ENCODE measurements around the gene HOXB7. TPM values are rescaled to one million over a fixed set of nuclear protein-coding genes. Genes with fewer than 3 reads are reported as not detected.

Gene HOXB7
- total RNA-seq, 2 experiments from 2014 or later, result 9.2 to 16.3 TPM

DNA sequence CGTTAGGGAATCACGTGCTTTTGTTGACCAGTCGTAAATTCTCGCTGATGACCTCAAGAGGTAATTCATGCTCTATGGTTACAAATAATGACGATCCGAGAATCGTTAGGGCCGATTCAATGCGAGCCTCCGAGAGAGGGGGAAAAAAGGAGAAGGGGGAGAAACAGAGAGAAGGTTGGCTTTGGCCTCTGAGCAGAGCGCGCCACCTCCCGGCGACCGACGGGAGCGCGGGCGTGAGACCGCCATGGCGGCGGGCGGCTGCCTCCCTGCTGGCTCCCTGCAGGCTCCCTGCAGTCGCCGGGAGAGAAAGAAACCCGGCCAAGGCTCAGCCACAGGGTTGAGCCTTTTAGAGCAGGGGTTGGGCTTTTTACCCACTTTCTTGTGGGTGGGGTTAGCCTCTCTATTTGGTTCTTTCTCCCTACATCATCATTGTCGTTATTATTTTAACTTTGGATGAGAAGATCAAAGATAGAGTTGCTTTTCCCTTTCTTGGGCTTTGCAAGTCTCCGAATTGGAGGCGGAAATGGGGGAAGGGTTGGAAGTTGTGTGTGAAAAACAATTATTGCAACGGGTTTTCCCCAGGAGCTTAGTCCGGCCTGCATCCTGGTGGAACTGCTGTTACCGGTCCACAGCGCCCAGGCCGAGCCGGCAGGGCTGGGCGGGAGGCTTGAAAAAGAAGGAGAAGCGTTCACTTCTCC, 16.8 kb downstream of the HOXB7 start:
- no peaks in the 10 kb centered on the region for H3K9me2 ChIP-seq (ENCODE audit: insufficient read depth, low read length)
- H3K4me3 ChIP-seq (ENCODE audit: low read depth, low read length, poor library complexity, severe bottlenecking), result no peak overlapping the region
- TF ChIP-seq, protein P1, sequence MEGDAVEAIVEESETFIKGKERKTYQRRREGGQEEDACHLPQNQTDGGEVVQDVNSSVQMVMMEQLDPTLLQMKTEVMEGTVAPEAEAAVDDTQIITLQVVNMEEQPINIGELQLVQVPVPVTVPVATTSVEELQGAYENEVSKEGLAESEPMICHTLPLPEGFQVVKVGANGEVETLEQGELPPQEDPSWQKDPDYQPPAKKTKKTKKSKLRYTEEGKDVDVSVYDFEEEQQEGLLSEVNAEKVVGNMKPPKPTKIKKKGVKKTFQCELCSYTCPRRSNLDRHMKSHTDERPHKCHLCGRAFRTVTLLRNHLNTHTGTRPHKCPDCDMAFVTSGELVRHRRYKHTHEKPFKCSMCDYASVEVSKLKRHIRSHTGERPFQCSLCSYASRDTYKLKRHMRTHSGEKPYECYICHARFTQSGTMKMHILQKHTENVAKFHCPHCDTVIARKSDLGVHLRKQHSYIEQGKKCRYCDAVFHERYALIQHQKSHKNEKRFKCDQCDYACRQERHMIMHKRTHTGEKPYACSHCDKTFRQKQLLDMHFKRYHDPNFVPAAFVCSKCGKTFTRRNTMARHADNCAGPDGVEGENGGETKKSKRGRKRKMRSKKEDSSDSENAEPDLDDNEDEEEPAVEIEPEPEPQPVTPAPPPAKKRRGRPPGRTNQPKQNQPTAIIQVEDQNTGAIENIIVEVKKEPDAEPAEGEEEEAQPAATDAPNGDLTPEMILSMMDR (conservative IDR thresholded peaks at IDR 0.05; ENCODE audit: low read length), result peak; percentile 85
- no peak for TF ChIP-seq EZH2phosphoT487 (IDR thresholded peaks at IDR 0.05; ENCODE audit: borderline replicate concordance, low read depth, low read length)
- H4K20me1 ChIP-seq (ENCODE audit: insufficient read depth, low read length), result no peaks in the 10 kb centered on the region
- intact Hi-C loops (cut with micrococcal nuclease; ENCODE audit: unreplicated experiment), result loop anchor here (1.0 to 10.0 kb wide), 2 partner anchors 258 to 329 kb away; no protein-coding TSS in a partner anchor
- ChIA-PET CTCF (ENCODE audit: unreplicated experiment) (no interaction called here), POLR2A (no interaction called here)
- no peaks in the 10 kb centered on the region for H3K9me3 ChIP-seq (ENCODE audit: low read length)
- no peaks in the 10 kb centered on the region for H3K79me2 ChIP-seq (ENCODE audit: insufficient read depth, low read depth, low read length)
- 0 out of 2 replicates have a peak overlapping the region, but pooled peaks have one; percentile 35 for H3K4me2 ChIP-seq (ENCODE audit: low read length)
- H2AFZ ChIP-seq (ENCODE audit: low read length), result no peak overlapping the region; the same call in 1 of the 2 replicates
- peak; percentile 78 for DNase-seq (ENCODE audit: low spot score)
- peaks cover 6% of the 10 kb centered on the region for H3K4me1 ChIP-seq (ENCODE audit: insufficient read depth, low read length, poor library complexity, severe bottlenecking)
- H3K27ac ChIP-seq (ENCODE audit: low read depth, low read length, poor library complexity, severe bottlenecking), result no peak overlapping the region
- BruUV-seq (replicated peaks), result no TSS peak
- H3K36me3 ChIP-seq (ENCODE audit: insufficient read depth, low read length), result no peaks in the 10 kb centered on the region

DNA sequence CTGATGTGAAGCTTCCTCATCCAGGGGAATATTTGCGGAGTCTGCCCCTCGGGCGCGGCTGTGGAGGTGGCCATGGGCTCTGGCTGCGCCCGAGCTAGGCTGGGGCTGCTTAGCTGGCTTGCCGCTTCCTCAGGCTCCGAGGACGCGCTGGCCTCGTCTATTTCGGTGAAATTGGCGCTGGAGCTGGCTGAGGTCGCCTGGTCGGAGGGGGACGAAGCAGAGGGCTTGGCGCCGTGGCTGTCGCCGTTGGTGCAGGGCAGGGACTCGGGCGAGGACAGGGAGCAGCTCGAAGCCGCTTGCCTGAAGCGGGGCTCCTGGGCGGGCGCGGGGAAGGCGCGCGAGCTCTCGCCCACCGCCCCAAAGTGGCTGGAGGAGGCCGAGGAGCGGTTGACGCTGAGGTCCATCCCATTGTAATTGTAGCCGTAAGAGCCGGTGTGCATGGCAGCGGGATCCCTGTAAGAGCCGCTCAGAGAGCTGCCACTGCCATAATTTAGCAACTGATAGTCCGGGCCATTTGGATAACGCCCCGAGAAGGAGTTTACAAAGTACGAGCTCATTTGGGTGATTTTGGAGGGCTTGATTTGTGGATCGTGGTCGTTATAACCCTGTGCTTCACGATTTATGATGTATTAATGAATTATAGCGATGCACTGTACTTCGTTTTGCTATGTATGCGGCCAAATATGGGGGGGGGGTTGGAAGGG, 17.5 kb downstream of the HOXB7 start, which contains the start of gene HOXB5:
Gene HOXB5 (minus strand): TSS at position 654 of the 704 bp plus-strand sequence. CDS start 97 bp downstream, at position 557.
- Histone ChIP-seq H3K27ac (ENCODE audit: low read depth, low read length, poor library complexity, severe bottlenecking) (no peak within 1 kb of the TSS), H3K4me1 (ENCODE audit: insufficient read depth, low read length, poor library complexity, severe bottlenecking) (peaks cover 6% of the 10 kb centered on the region), H3K4me2 (ENCODE audit: low read length) (peak within 1 kb of the TSS; percentile 35; the same call in 1 of the 2 replicates), H2AFZ (ENCODE audit: low read length) (no peak within 1 kb of the TSS; the same call in 1 of the 2 replicates), H3K79me2 (ENCODE audit: insufficient read depth, low read depth, low read length) (no peaks in the 10 kb centered on the region), H3K36me3 (ENCODE audit: insufficient read depth, low read length) (no peaks in the 10 kb centered on the region), H3K9me2 (ENCODE audit: insufficient read depth, low read length) (no peaks in the 10 kb centered on the region), H4K20me1 (ENCODE audit: insufficient read depth, low read length) (no peaks in the 10 kb centered on the region), H3K9me3 (ENCODE audit: low read length) (no peaks in the 10 kb centered on the region), H3K4me3 (ENCODE audit: low read depth, low read length, poor library complexity, severe bottlenecking) (no peak within 1 kb of the TSS)
- ChIA-PET CTCF (ENCODE audit: unreplicated experiment) (interaction anchor here (1.1 kb wide), 1 partner anchor 243 kb away, joined by 3 read pairs; no protein-coding TSS in a partner anchor), POLR2A (no interaction called here)
- no TSS peak for BruUV-seq (replicated peaks)
- DNase-seq (ENCODE audit: low spot score), result no peak
- no peak for TF ChIP-seq EZH2phosphoT487 (IDR thresholded peaks at IDR 0.05; ENCODE audit: borderline replicate concordance, low read depth, low read length)
- TF ChIP-seq, protein P1 (conservative IDR thresholded peaks at IDR 0.05; ENCODE audit: low read length), result no peak
- intact Hi-C loops (cut with micrococcal nuclease; ENCODE audit: unreplicated experiment), result loop anchor here (10.0 kb wide), 1 partner anchor 328 kb away; no protein-coding TSS in a partner anchor

All from OCI-LY7 (cell line).